Heart left ventricle (tissue), 16 donors: Measurements from ENCODE around the gene ACAP2. TPM values are rescaled to one million over a fixed set of nuclear protein-coding genes. Genes with fewer than 3 reads are reported as not detected.

Experiments used
- ATAC-seq, 4 donors: fragments of 200-7000 bp; cut with Tn5 transposase; one replicate each; pipeline ENCODE4 v1.9.1; 2020 to 2022; ENCODE audit warnings: moderate library complexity in 4 of 4, mild to moderate bottlenecking in 3 of 4, moderate number of reproducible peaks in 1 of 4
- DNase-seq, 5 donors: peaks; one replicate each; pipeline ENCODE4 v3.0.0-alpha.2; 2020
- H3K27ac ChIP-seq, 12 donors: fragments of 200-600 bp; sonication (generic) in 4 of 12; one replicate each; pipeline versions ENCODE4 v1.5.0 to v1.8.0; 2016 to 2022; ENCODE audit warnings: mild to moderate bottlenecking in 2 of 12
- H3K27me3 ChIP-seq, 9 donors: fragments of 200-600 bp; sonication (generic) in 2 of 9; one replicate each; pipeline versions ENCODE4 v1.5.1 to v1.8.0; 2016 to 2022; ENCODE audit warnings: mild to moderate bottlenecking in 3 of 9
- H3K36me3 ChIP-seq, 9 donors: fragments of 200-600 bp; sonication (generic) in 2 of 9; one replicate each; pipeline versions ENCODE4 v1.5.0 to v1.8.0; 2018 to 2022; ENCODE audit warnings: mild to moderate bottlenecking in 2 of 9
- H3K4me1 ChIP-seq, 12 donors: fragments of 200-600 bp; sonication (generic) in 4 of 12; one replicate each; pipeline versions ENCODE4 v1.5.0 to v1.8.0; 2016 to 2022; ENCODE audit warnings: mild to moderate bottlenecking in 3 of 12
- H3K4me3 ChIP-seq, 12 donors: fragments of 200-600 bp; sonication (generic) in 4 of 12; one replicate each; pipeline versions ENCODE4 v1.5.0 to v1.8.0; 2017 to 2022; ENCODE audit warnings: mild to moderate bottlenecking in 9 of 12, moderate library complexity in 4 of 12
- H3K9me3 ChIP-seq, 12 donors: fragments of 200-600 bp; sonication (generic) in 4 of 12; one replicate each; pipeline versions ENCODE4 v1.5.0 to v1.8.0; 2016 to 2022; ENCODE audit warnings: mild to moderate bottlenecking in 1 of 12
- POLR2A ChIP-seq, 2 donors: fragments of 450-650 bp; IDR thresholded peaks; one replicate each; pipeline ENCODE4 v1.6.1; 2017; ENCODE audit warnings: antibody characterized with exemption in 2 of 2, mild to moderate bottlenecking in 2 of 2, moderate library complexity in 2 of 2
- WGBS, 4 donors: extraction: QIAGEN DNeasy Blood & Tissue Kit in 2 of 4; methylation state at CpG; one replicate each; pipeline versions ENCODE4 v1.1.5 to v1.1.7; 2013 to 2018; 5-methylcytosine and 5-hydroxymethylcytosine counted together
- intact Hi-C, 10 donors: fragments of 100-400 bp; cut with DNase I; formaldehyde crosslinking; loops; one replicate each; pipeline versions ENCODE4 v1.11.1 to v1.14.2; 2022
- polyA plus RNA-seq, 2 donors: library from polyadenylated mRNA; stranded (reverse); fragments of 200-250 nt; gene quantifications; one replicate each; pipeline ENCODE4 v1.2.3, GENCODE V29; 2013
- total RNA-seq, 9 donors: library from RNA; depleted of rRNA in 2 of 9; stranded (reverse); fragments of >200 nt in 2 of 9; fragmentation: NEBNext Ultra II Directional in 3 of 9; extraction: Animal tissue kit (Norgen Biotek cat#: 25700) in 3 of 9; gene quantifications; one replicate each; pipeline versions ENCODE4 v1.1.0 to v1.2.4, GENCODE V29; 2016 to 2023
- TF ChIP-seq, protein P1 (sequence below), 12 donors: fragments of 200-600 bp; sonication (generic) in 4 of 12; IDR thresholded peaks; one replicate each; pipeline versions ENCODE4 v1.5.0 to v1.8.0; 2018 to 2022; ENCODE audit warnings: antibody characterized with exemption in 12 of 12, mild to moderate bottlenecking in 5 of 12
- donor health status: ischemic (EF 13 %, LVEDD 7.1; RV severe dilation, severe dysfunction).
- donor health status: healthy with polysubstance abuse.
- donor health status: DM: no; HTN: yes; CAD: no.
- donor health status: DM: no; HTN: no; CAD: no.
- donor health status: ischemic (EF 25% LVEDD 6.9; RV normal size, moderate dysfunction).
- donor health status: ischemic (EF 25% LVEDD 5.7; RV mildly dilated, moderate dysfunction).
- donor health status: healthy.
- donor health status: DM: yes; HTN: yes; CAD: no.
- donor health status: ischemic (EF 35%, LVEDD 5.7; RV mildly dilated, moderate dysfunction).
- donor health status: nonischemic (EF 11% LVEDD 7.7; RV severe dilation, severe dysfunction).
- donor health status: DM: yes; HTN: yes; CAD: no.
- donor health status: PGD.
- donor health status: ischemic (EF 29% LVEDD 5.4; RV normal size, mild dysfunction).
- donor health status: nonischemic (EF 23%, LVEDD 6.1; RV moderate dilation, normal function).

Gene ACAP2
- total and polyA plus RNA-seq, 11 donors, result 4.4 to 39.2 (median 15.4) TPM

GRCh38 chr3:195397524-195397923, 45.3 kb downstream of the ACAP2 start:
- no peaks in the 10 kb centered on the region for H3K27me3 ChIP-seq
- H3K36me3 ChIP-seq, result no peaks in the 10 kb centered on the region
- H3K27ac ChIP-seq, result no peak overlapping the region
- no peak for ATAC-seq
- intact Hi-C loops, result loop anchor here in 1 of 10 donors (10.0 kb wide), 1 partner anchor 63 kb away; no protein-coding TSS in a partner anchor
- no peak for DNase-seq
- no peak overlapping the region for H3K4me3 ChIP-seq
- TF ChIP-seq, protein P1, sequence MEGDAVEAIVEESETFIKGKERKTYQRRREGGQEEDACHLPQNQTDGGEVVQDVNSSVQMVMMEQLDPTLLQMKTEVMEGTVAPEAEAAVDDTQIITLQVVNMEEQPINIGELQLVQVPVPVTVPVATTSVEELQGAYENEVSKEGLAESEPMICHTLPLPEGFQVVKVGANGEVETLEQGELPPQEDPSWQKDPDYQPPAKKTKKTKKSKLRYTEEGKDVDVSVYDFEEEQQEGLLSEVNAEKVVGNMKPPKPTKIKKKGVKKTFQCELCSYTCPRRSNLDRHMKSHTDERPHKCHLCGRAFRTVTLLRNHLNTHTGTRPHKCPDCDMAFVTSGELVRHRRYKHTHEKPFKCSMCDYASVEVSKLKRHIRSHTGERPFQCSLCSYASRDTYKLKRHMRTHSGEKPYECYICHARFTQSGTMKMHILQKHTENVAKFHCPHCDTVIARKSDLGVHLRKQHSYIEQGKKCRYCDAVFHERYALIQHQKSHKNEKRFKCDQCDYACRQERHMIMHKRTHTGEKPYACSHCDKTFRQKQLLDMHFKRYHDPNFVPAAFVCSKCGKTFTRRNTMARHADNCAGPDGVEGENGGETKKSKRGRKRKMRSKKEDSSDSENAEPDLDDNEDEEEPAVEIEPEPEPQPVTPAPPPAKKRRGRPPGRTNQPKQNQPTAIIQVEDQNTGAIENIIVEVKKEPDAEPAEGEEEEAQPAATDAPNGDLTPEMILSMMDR (IDR thresholded peaks at IDR 0.05), result no peak
- no peak for TF ChIP-seq POLR2A (IDR thresholded peaks at IDR 0.05)
- H3K4me1 ChIP-seq, result peaks cover 0 to 40% (median 17%) of the 10 kb centered on the region in 12 donors
- WGBS, 4 donors, result 73 to 82% (median 77%) methylated on average over 3 of the region's 3 CpGs
- no peaks in the 10 kb centered on the region for H3K9me3 ChIP-seq

GRCh38 chr3:195395208-195395816, 47.5 kb downstream of the ACAP2 start:
- H3K27me3 ChIP-seq, result no peaks in the 10 kb centered on the region
- no peak overlapping the region for H3K4me3 ChIP-seq
- no peak for ATAC-seq
- TF ChIP-seq, protein P1 (IDR thresholded peaks at IDR 0.05), result no peak
- TF ChIP-seq POLR2A (IDR thresholded peaks at IDR 0.05), result no peak
- no peak for DNase-seq
- no peaks in the 10 kb centered on the region for H3K9me3 ChIP-seq
- intact Hi-C loops, result loop anchor here in 1 of 10 donors (10.0 kb wide), 1 partner anchor 61 kb away; no protein-coding TSS in a partner anchor
- peaks cover 0 to 17% (median 15%) of the 10 kb centered on the region in 9 donors for H3K36me3 ChIP-seq
- 95 to 99% (median 97%) methylated on average over 4 of the region's 4 CpGs for WGBS, 4 donors
- H3K27ac ChIP-seq, result no peak overlapping the region
- H3K4me1 ChIP-seq, result peaks cover 0 to 40% (median 17%) of the 10 kb centered on the region in 12 donors

DNA sequence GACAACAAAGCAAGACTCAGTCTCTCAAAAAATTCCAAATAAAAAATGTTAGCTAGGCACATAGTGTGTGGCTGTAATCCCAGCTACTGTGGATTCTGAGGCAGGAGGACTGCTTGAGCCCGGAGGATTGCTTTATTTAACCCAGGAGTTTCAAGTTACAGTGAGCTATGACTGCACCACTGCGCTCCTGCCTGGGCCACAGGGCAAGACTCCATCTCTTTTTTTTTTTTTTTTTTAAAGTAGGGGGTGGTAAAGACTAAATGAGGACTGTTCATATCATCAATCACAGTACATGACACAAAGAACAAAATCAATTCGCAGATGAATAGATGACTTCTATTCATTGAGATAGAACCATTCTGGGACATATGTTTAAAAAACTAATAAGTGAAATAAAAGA, 48.1 kb downstream of the ACAP2 start:
- peaks cover 0 to 40% (median 17%) of the 10 kb centered on the region in 12 donors for H3K4me1 ChIP-seq
- H3K9me3 ChIP-seq, result no peaks in the 10 kb centered on the region
- WGBS, 4 donors, result 71 to 84% (median 78%) methylated on average over 3 of the region's 3 CpGs
- no peak overlapping the region for H3K27ac ChIP-seq
- DNase-seq (no peak), ATAC-seq (no peak)
- no peak overlapping the region for H3K4me3 ChIP-seq
- no peaks in the 10 kb centered on the region for H3K27me3 ChIP-seq
- peaks cover 0 to 23% (median 18%) of the 10 kb centered on the region in 9 donors for H3K36me3 ChIP-seq
- TF ChIP-seq, protein P1 (IDR thresholded peaks at IDR 0.05), result no peak
- no peak for TF ChIP-seq POLR2A (IDR thresholded peaks at IDR 0.05)
- intact Hi-C loops, result loop anchor here in 1 of 10 donors (10.0 kb wide), 1 partner anchor 60 kb away; no protein-coding TSS in a partner anchor

- Histone ChIP-seq H3K9me3 (no peaks in the 10 kb centered on the region), H3K4me3 (no peak overlapping the region), H3K36me3 (peaks cover 0 to 29% (median 22%) of the 10 kb centered on the region in 9 donors), H3K27ac (no peak overlapping the region), H3K27me3 (no peaks in the 10 kb centered on the region), H3K4me1 (peaks cover 0 to 40% (median 17%) of the 10 kb centered on the region in 12 donors)
- TF ChIP-seq, protein P1 (IDR thresholded peaks at IDR 0.05), result no peak
- TF ChIP-seq POLR2A (IDR thresholded peaks at IDR 0.05), result no peak
- intact Hi-C loops, result loop anchor here in 1 of 10 donors (10.0 kb wide), 1 partner anchor 59 kb away; no protein-coding TSS in a partner anchor
- WGBS, 4 donors, result 95 to 96% (median 96%) methylated on average over 7 of the region's 7 CpGs
- DNase-seq (no peak), ATAC-seq (no peak)
These were observed 48.8 kb downstream of the ACAP2 start for GRCh38 chr3:195394024-195394423.
